GM19397 (cell line): ENCODE measurements around the gene DDX46.
"Not testable (repeated sequence)": the region's sequence is repeated elsewhere in the genome, so short reads cannot be mapped to it uniquely, and the experiment has no call there.

ENCODE experiments used
- ATAC-seq: cut with Tn5 transposase; IDR thresholded peaks from one replicate; pipeline ENCODE4 v1.9.1; 2021; ENCODE audit warnings: mild to moderate bottlenecking, moderate library complexity; ENCODE audit not compliant: unreplicated experiment

DDX46 gene, protein sequence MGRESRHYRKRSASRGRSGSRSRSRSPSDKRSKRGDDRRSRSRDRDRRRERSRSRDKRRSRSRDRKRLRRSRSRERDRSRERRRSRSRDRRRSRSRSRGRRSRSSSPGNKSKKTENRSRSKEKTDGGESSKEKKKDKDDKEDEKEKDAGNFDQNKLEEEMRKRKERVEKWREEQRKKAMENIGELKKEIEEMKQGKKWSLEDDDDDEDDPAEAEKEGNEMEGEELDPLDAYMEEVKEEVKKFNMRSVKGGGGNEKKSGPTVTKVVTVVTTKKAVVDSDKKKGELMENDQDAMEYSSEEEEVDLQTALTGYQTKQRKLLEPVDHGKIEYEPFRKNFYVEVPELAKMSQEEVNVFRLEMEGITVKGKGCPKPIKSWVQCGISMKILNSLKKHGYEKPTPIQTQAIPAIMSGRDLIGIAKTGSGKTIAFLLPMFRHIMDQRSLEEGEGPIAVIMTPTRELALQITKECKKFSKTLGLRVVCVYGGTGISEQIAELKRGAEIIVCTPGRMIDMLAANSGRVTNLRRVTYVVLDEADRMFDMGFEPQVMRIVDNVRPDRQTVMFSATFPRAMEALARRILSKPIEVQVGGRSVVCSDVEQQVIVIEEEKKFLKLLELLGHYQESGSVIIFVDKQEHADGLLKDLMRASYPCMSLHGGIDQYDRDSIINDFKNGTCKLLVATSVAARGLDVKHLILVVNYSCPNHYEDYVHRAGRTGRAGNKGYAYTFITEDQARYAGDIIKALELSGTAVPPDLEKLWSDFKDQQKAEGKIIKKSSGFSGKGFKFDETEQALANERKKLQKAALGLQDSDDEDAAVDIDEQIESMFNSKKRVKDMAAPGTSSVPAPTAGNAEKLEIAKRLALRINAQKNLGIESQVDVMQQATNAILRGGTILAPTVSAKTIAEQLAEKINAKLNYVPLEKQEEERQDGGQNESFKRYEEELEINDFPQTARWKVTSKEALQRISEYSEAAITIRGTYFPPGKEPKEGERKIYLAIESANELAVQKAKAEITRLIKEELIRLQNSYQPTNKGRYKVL

DNA sequence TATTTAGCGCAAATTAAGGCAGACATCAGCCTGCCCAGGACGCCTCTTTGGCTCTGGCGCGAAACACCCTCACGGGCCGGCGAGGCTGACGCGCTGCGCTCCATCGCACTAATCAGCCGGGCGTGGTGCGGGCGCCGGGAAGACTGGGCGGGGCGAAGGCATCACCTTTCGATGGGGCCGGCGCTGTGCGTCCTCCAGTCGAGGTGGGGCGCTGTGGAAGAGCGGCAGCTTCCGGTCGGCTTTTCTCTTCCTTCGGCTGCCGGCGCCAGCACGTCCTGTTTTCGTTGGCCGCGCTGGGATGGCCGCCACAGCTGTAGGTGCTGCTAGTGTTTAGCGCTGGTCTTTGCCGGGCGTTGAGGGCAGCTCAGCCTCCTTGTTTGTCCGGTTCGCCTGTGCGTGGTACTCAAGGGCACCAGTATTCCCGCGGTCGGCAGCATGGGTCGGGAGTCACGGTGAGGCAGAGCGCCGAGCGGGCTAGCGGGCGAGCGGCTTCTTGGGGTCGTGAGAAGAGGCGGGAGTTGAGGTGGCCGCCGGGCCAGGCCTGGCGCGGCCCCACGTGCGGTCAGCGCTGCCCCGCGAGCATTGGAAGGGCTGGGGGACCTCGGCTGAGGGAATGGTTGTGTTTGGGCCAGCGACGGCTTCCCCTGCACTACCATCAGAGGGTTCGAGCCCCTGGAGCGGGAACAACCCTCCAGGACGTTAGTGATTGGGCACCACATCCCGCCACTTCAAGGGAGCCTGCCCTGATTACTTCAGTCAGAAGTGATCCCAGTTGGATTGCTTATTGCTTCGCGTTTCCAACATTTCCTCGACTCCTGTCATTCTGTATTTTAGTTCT is at the start of gene DDX46:
Gene DDX46 (plus strand): TSS at position 276 of the 838 bp plus-strand sequence. CDS start 160 bp downstream, at position 436.
- ATAC-seq = peak; percentile 96

DNA sequence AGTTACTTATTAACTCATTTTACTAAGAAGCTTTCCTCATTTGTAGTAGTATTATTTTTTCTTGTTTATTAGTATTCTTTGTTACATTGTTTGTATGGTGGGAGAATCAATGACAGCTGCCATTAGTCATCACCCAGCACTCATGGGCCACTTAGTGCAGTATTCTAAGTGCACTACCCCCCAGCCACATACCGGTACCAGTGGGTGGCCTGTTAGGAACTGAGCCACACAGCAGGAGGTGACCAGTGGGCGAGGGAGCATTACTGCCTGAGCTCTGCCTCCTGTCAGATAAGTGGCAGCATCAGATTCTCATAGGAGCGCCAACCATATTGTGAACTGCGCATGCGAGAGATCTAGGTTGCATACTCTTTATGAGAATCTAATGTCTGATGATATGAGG is 44.5 kb upstream of the DDX46 start:
- ATAC-seq = no peak

DNA sequence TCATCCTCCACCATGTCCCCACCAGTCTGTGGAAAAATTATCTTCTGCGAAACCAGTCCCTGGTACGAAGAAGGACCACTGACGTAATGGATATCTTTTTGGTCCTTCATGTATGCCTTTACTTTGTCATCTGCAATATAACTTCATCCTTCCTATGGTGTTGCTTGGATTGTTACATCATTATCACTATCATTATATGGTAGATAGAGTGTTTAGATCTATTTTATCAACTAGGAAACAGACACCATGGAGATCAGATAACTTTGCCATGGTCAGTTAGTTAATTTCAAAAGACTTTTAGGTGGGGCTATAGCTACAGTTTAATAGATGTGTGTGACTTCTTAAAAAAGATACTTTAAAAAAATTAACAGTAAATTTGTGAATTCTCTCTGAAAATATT is 44.0 kb upstream of the DDX46 start:
- ATAC-seq = no peak

DNA sequence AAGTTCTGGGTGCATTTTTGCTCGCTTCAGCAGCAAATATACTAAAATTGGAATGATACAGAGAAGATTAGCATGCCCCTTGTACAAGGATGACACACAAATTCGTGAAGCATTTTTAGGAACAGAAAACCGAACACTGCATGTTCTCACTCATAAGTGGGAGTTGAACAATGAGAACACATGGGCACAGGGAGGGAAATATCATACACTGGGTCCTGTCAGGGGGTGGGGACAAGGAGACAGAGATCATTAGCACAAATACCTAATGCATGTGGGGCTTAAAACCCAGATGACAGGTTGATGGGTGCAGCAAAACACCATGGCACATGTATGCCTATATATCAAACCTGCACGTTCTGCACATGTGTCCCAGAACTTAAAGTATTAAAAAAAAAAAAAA is 43.1 kb upstream of the DDX46 start:
- ATAC-seq = not testable (repeated sequence)

DNA sequence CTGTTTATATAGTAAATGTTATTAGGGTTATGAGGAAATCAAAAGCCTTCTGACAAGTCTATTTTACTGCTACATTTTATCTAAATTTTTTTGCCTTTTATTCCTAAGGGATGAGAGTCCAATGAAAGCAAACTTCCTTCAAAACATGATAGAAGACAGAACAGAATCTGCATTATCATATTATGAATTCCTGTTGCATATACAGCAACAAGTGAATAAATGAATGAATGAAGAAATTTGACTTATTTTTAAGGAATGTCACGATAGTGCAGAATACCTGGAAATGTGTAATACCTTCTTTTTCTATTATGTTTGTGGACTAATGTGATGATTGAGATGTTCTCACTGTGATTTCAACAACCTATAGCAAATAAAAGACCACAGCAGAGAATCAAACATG is 33.7 kb upstream of the DDX46 start:
- ATAC-seq = no peak

DNA sequence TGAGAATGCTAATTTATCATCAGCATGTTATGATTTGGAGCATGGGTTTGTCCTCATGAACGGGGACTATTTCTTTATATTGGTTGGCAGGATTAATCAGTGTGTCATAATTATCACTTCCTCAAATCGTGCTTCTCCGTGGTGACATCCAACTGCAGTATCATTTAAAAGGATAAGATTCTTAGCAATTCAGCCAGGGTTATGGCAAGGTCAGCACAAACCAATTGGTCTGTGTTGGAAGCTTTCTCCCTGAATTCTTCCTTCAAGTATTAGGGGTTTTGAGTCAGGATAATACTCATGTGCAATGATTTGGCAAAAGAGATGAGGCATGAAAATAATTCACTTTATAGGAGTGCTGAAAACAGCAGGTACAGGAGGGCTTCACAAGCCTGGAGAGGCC is 25.8 kb upstream of the DDX46 start:
- no peak for ATAC-seq

DNA sequence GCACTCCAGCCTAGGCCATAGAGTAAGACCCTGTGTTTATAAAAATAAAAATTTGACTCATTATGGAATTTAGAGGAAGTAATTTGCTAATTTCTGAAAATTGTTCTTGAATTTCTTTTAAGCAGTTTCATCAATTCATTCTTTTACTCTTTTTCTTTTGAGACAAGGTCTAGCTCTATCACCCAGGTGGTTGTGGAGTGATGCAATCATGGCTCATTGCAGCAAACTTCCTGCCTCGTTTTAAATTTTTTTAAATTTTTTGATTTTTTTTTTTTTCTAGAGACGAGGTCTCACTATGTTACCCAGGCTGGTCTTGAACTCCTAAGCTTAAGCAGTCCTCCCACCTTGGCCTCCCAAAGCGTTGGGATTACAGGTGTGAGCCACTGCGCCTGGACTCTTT is 23.3 kb upstream of the DDX46 start:
- no peak for ATAC-seq

DNA sequence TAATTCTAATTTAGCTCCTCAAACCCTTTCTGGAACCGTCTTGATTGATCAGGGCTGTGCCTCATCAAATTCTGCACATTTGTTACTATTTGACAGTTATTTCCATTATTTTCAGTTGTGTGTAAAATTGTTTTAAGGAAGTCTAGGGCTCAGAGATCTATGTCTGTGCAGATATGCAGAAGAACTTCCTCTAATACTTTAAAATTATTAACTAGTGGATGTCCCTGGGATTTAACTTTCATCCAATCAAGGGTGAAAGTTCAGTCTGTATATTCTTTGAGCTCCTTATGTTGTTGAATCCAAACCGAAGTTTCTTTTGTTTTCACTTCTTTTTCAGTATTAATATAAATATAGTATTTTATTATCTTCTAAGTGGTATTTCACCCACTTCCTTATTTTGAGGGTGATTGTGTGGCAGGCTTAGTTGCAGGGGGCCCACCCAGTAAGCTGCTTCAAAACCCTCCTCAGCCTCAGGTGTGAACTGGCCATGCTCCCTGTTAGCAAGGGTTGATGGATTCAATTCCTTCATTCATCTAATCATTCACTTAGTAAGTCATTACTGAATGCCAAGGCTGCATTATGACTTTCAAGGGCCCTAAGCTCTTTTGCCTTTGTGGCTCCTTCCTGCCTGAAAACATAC is 22.3 kb upstream of the DDX46 start:
- no peak for ATAC-seq

DNA sequence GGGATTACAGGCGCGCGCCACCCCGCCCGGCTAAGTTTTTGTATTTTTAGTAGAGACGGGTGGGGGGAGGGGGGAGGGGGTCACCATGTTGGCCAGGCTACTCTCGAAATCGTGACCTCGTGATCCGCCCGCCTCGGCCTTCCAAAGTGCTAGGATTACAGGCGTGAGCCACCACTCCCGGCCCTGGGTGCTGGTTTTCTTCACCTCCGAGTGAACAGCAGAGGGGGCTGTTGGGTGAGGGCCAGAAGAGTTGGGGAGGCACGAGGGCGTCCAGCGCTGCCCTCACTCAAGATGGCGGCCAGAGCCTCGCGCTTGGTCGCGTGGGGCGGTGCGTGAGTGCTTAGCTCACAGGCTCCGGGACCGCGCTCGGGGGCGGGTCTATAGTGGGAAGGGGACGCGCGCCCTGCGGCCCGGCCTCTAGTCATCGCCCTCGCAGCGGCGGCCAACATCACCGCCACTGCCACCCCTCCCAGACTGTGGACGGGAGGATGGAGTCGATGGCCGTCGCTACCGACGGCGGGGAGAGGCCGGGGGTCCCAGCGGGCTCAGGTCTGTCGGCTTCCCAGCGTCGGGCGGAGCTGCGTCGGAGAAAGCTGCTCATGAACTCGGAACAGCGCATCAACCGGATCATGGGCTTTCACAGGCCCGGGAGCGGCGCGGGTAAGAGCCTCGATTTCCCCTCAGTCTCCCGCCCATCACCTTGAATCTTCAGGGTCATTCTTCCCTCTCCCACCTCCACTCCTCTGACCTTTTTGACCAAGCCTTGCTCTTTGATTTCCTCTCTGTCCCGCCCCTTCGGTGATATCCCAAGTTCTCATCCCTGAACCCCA is 20.2 kb upstream of the DDX46 start, which contains the start of gene CAMLG:
Gene CAMLG (plus strand): TSS at position 416 of the 830 bp plus-strand sequence. CDS start 73 bp downstream, at position 489.
- ATAC-seq = peak; percentile 98

DNA sequence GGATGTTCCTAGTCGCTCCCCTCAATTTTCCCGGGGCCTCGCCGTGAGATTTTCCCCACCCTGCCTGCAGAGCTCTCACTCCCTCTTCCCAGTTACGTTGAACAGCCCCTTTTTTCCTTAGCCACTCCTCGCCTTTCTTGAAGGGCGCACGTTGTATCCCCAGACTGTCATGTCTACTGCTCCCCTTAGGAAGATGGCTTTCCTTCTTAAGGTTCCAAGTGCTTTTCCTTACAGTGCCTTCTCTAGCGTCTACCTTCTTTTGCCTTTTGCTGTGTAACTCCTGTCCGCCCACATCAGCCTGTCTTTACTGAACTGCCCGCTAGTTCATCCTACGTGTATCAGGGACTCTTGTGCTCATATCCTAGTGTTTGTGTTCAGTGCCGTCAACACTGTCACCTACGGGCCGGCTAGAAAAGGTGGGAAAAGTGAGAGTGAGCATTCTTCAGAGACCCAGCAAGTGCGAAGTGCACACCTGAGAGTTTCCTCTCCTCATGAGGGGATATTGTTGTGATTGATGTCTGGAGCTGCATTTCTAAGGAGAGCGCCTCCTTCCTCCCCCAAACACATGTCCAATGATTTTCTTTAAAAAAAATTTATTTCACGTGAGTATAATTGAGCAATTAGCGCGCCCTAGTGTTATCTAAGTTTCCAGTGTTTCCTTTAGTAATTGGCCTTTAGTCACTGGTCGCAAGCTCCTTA is 19.5 kb upstream of the DDX46 start:
- no peak for ATAC-seq

DNA sequence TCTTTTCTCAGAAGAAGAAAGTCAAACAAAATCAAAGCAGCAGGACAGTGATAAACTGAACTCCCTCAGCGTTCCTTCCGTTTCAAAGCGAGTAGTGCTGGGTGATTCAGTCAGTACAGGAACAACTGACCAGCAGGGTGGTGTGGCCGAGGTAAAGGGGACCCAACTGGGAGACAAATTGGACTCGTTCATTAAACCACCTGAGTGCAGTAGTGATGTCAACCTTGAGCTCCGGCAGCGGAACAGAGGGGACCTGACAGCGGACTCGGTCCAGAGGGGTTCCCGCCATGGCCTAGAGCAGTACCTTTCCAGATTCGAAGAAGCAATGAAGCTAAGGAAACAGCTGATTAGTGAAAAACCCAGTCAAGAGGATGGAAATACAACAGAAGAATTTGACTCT is 17.5 kb upstream of the DDX46 start:
- no peak for ATAC-seq

DNA sequence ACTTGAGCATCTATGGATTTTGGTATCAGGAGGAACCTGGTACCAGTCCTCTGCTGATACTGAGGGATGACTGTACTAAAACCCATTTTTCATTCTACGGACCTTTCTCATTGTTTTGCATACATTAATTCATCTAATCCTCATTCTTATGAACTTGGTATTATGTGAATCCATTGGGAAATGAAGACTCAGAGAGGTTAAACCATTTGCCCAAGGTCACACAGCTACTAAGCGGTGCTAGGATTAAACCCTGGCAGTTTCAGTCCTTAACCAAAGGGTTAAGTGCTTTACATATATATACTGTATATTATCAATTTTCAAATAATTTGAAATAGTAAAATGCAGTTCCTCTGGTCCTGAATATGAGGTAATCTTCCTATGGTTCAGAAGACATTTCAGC is 16.4 kb upstream of the DDX46 start:
- no peak for ATAC-seq

DNA sequence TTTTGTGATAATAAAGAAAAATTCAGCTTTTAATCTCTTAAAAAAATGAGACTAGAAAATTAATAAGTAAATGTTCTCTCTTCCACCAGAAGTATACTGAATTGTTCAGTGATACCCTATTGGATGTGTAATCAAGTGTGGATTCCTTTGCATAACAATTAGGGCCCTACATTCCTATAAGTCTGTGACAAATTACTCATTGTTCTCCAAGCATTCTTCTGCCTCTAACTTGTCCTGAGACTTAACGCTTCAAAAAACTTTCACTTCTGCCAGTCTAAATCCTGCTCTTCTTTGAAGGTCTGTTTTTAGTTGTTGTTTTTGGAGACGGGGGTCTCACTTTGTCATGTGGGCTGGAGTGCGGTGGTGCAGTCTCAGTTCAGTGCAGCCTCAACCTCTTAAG is 9.2 kb upstream of the DDX46 start:
- ATAC-seq = no peak

DNA sequence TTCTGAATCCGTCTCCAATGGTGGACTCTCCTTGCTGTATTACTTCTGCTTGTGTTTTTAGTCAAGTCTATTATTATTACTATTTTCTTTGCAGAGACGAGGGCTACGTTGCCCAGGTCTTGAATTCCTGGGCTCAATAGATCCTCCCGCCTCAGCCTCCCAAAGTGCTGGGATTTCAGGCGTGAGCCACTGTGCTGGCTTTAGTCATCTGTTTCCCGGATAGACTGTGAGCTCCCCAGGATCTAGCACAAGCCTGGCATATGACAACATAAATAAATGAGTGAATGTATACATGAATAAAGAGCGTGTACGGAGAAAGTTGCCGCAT is 439 bp upstream of the DDX46 start:
- ATAC-seq = no peak

DNA sequence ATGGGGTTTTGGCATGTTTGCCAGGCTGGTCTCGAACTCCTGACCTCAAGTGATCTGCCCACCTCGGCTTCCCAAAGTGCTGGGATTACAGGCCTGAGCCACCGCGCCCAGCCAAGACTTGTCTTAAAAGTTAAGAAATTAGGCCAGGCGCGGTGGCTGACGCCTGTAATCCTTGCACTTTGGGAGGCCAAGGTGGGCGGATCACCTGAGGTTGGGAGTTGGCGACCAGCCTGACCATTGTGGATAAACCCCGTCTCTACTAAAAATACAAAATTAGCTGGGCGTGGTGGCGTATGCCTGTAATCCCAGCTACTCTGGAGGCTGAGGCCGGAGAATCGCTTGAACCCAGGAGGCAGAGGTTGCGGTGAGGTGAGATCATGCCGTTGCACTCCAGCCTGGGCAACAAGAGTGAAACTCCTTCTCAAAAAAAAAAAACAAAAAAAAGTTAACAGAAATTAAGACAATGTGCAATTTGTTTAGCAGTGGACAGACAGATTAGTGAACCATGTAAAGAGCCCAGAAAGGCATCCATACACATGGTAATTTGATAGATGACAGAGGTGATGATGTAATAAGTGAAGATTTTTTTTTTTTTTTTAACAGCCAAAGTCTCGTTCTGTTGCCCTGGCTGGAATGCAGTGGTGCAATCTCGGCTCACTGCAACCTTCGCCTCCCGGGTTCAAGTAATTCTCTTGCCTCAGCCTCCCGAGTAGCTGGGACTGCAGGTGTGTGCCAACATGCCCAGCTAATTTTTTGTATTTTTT is 9.1 kb downstream of the DDX46 start:
- ATAC-seq = not testable (repeated sequence)

DNA sequence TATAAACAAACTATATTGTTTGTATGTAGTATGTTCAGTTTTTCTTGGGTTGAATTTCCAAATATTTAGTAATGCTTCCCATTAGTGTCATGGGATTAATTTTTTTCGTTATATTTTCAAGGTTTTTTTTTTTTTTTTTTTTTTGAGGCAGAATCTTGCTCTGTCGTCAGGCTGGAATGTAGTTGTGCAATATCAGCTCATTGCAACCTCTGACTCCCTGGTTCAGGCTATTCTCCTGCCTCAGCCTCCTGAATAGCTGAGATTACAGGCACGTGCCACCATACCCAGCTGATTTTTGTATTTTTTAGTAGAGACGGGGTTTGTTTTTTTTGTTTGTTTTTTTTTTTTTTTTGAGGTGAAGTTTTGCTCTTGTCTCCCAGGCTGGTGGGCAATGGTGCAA is 10.6 kb downstream of the DDX46 start:
- no peak for ATAC-seq

DNA sequence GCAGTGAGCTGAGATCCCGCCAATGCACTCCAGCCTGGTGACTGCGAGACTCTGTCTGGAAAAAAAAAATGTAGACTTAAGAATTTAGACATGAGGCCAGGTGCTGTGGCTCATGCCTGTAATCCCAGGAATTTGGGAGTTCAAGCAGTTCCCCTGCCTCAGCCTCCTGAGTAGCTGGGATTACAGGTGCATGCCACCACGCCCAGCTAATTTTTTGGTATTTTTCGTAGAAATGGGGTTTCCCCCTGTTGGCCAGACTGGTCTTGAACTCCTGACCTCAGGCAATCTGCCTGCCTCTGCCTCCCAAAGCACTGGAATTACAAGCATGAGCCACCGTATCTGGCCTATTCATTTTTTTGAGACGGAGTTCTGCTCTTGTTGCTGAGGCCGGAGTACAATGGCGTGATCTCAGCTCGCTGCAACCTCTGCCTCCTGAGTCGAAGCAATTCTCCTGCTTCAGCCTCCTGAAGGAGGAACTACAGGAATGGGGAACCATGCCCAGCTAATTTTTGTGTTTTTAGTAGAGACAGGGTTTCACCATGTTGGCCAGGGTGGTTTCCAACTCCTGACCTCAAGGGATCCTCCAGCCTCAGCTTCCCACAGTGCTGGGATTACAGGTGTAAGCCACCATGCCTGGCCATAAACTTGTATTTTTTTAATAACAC is 14.0 kb downstream of the DDX46 start:
- no peak for ATAC-seq

DNA sequence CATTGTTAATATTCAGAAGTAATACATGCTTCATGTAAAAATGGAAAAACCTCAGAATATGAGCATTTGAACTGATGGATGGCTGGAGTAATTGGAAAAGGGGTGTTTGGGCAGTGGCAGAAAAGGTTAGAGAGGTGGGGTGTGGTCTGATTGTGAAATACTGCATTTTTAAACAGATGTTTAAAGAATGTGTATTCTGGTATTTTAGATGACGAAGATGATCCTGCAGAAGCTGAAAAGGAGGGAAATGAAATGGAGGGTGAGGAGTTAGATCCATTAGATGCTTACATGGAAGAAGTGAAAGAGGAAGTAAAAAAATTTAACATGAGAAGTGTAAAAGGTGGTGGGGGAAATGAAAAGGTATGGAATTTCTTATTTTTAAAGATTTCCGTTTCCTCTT is 18.8 kb downstream of the DDX46 start:
- no peak for ATAC-seq
